WI38 (cell line): ENCODE measurements around the gene ERGIC1.
"Not testable (repeated sequence)": the region's sequence is repeated elsewhere in the genome, so short reads cannot be mapped to it uniquely, and the experiment has no call there.

Experiments
- H3K4me3 ChIP-seq: 2 replicates; pipeline ENCODE4 v1.5.1; 2011; ENCODE audit warnings: low read depth, mild to moderate bottlenecking, control low read depth, low read length
- TF ChIP-seq, protein P1 (sequence below): IDR thresholded peaks from 2 replicates; pipeline ENCODE4 v1.5.1; 2012; ENCODE audit warnings: low read depth, mild to moderate bottlenecking, control low read depth, low read length

ERGIC1 gene

GRCh38 chr5:172862165-172862801 is 28.2 kb downstream of the ERGIC1 start:
- TF ChIP-seq, protein P1, sequence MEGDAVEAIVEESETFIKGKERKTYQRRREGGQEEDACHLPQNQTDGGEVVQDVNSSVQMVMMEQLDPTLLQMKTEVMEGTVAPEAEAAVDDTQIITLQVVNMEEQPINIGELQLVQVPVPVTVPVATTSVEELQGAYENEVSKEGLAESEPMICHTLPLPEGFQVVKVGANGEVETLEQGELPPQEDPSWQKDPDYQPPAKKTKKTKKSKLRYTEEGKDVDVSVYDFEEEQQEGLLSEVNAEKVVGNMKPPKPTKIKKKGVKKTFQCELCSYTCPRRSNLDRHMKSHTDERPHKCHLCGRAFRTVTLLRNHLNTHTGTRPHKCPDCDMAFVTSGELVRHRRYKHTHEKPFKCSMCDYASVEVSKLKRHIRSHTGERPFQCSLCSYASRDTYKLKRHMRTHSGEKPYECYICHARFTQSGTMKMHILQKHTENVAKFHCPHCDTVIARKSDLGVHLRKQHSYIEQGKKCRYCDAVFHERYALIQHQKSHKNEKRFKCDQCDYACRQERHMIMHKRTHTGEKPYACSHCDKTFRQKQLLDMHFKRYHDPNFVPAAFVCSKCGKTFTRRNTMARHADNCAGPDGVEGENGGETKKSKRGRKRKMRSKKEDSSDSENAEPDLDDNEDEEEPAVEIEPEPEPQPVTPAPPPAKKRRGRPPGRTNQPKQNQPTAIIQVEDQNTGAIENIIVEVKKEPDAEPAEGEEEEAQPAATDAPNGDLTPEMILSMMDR = no peak
- no peak overlapping the region for H3K4me3 ChIP-seq

DNA sequence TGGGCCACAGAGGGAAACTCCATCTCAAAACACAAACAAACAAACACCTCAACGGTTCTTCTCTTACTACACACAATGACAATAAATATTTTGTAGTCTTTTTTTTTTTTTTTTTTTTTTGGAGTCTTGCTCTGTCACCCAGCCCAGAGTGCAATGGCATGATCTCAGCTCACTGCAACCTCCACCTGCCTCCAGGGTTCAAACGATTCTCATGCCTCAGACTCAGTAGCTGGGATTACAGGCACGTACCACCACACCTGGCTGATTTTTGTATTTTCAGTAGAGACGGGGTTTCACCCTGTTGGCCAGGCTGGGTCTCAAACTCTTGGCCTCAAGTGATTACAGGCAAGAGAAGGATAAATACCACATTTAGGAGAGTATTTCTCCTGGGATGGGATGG is 30.1 kb downstream of the ERGIC1 start:
- not testable (repeated sequence) for H3K4me3 ChIP-seq

GRCh38 chr5:172864747-172865146 is 30.7 kb downstream of the ERGIC1 start:
- H3K4me3 ChIP-seq = no peak overlapping the region
- TF ChIP-seq, protein P1 = no peak

- TF ChIP-seq, protein P1 = no peak
These were observed 32.3 kb downstream of the ERGIC1 start for GRCh38 chr5:172866378-172866777.

DNA sequence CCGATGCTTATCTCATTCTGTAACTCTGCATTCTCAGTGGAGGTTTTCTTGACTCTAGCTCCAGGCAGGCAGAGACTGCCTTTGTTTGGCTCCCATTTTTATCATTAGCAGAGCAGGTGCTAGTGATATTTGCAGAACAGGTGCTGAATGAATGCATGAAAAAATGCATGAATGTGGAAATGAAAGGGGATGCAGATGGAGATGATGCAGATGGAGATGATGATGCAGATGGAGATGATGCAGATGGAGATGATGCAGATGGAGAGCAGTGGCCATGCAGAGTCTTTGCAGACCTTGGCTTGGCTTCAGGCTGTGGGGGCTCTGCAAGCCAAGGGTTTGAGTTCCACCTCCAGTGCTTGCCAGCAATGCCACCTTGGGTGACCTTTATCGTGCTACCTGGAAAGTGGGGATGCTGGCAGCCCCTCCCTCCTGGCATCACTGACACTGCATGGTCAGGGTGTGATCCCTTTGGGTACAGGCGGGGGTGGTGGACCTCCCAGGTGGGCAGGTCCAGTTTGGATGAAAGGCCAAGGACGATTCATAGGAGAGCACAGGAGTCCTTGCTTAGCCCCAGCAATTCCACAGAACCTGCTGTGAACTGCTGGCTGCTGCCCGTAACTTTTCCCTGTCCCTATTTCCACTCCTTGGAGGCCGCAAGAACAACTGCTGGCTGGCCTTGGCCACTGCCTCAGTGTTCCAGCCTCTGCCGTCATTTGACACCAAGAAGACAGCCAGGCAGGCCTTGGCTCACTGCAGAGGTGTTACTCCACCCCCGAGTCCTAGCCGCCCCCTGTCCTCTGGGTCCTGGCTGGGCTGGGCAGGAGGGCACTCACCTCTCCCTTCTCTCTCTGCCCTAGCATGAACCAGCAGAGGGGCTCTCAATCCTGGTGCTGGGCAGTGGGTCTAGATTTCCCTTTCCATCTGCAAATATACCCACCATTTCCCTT is 33.0 kb downstream of the ERGIC1 start:
- no peak overlapping the region for H3K4me3 ChIP-seq
- TF ChIP-seq, protein P1 = no peak

More at GRCh38 chr5:172866378-172866777, 32.3 kb downstream of the ERGIC1 start:
- H3K4me3 ChIP-seq = no peak overlapping the region

GRCh38 chr5:172867761-172868435 is 33.8 kb downstream of the ERGIC1 start:
- TF ChIP-seq, protein P1 = no peak
- H3K4me3 ChIP-seq = peak overlapping the region; percentile 38

- TF ChIP-seq, protein P1 = no peak
- H3K4me3 ChIP-seq = peak overlapping the region; percentile 38
These were observed 34.4 kb downstream of the ERGIC1 start for GRCh38 chr5:172868436-172868923.
